CD4-positive, CD25-positive, alpha-beta regulatory T cell (primary cell): ENCODE measurements around the gene THAP9. TPM values are rescaled to one million over a fixed set of nuclear protein-coding genes. Genes with fewer than 3 reads are reported as not detected.
A peak's percentile ranks its signal among the peaks of the same experiment; 100 is the strongest.
"Not testable (repeated sequence)": the region's sequence is repeated elsewhere in the genome, so short reads cannot be mapped to it uniquely, and the experiment has no call there.

ENCODE experiments used
- ATAC-seq, 2 donors: fragments of 150-1000 bp; cut with Tn5 transposase; one replicate each; pipeline ENCODE4 v1.10.0; 2021; ENCODE audit warnings: low read depth in 2 of 2, moderate number of reproducible peaks in 2 of 2, moderate library complexity in 1 of 2
- DNase-seq, 3 donors: peaks; one replicate each; pipeline versions ENCODE4 v3.0.0 to v3.0.0-alpha.2; 2012 to 2022; ENCODE audit warnings: mixed read lengths in 1 of 3
- H3K27ac ChIP-seq: one replicate; pipeline ENCODE4 v1.7.0; 2013; ENCODE audit warnings: mild to moderate bottlenecking, low read length; ENCODE audit not compliant: insufficient read depth, poor library complexity, severe bottlenecking
- H3K27me3 ChIP-seq: one replicate; pipeline ENCODE4 v1.7.0; 2013; ENCODE audit warnings: low read length; ENCODE audit not compliant: control insufficient read depth, insufficient read depth
- H3K36me3 ChIP-seq: one replicate; pipeline ENCODE4 v1.7.0; 2013; ENCODE audit warnings: mild to moderate bottlenecking, low read length, moderate library complexity; ENCODE audit not compliant: control insufficient read depth, insufficient read depth
- H3K4me1 ChIP-seq: 2 replicates; pipeline ENCODE4 v1.7.0; 2013; ENCODE audit warnings: mild to moderate bottlenecking, low read length; ENCODE audit not compliant: insufficient read depth, control insufficient read depth, poor library complexity, severe bottlenecking
- H3K4me3 ChIP-seq: one replicate; pipeline ENCODE4 v1.7.0; 2013; ENCODE audit warnings: low read depth, mild to moderate bottlenecking, low read length, moderate library complexity
- H3K9me3 ChIP-seq, 2 experiments: 1 replicate in 1 of 2; 2 replicates in 1 of 2; pipeline ENCODE4 v1.7.0; 2013; ENCODE audit warnings: low read length in 2 of 2, mild to moderate bottlenecking in 1 of 2, moderate library complexity in 1 of 2; ENCODE audit not compliant: control insufficient read depth in 2 of 2
- H3K27ac Mint-ChIP-seq, 3 donors: one replicate each; pipeline ENCODE4 v1.8.0; 2020 to 2022; ENCODE audit warnings: mild to moderate bottlenecking in 3 of 3, mixed read lengths in 3 of 3, moderate library complexity in 2 of 3
- H3K27me3 Mint-ChIP-seq: one replicate; pipeline ENCODE4 v1.8.0; 2022; ENCODE audit warnings: mild to moderate bottlenecking, mixed read lengths
- H3K36me3 Mint-ChIP-seq: one replicate; pipeline ENCODE4 v1.8.0; 2020; ENCODE audit warnings: mixed read lengths
- H3K4me1 Mint-ChIP-seq, 4 donors: one replicate each; pipeline ENCODE4 v1.8.0; 2020 to 2022; ENCODE audit warnings: mixed read lengths in 4 of 4, mild to moderate bottlenecking in 1 of 4
- H3K4me3 Mint-ChIP-seq, 4 donors: one replicate each; pipeline ENCODE4 v1.8.0; 2020 to 2022; ENCODE audit warnings: mild to moderate bottlenecking in 4 of 4, mixed read lengths in 4 of 4, moderate library complexity in 3 of 4
- H3K9me3 Mint-ChIP-seq, 7 donors: one replicate each; pipeline ENCODE4 v1.8.0; 2020 to 2022; ENCODE audit warnings: mixed read lengths in 7 of 7, mild to moderate bottlenecking in 3 of 7, moderate library complexity in 2 of 7
- polyA plus RNA-seq, 4 donors: library from polyadenylated mRNA; unstranded; fragments of 300-500 nt; fragmentation: Illumina TruSeq; gene quantifications; one replicate each; pipeline ENCODE4 v1.2.3, GENCODE V29; 2021
- total RNA-seq: library from RNA; stranded (reverse); gene quantifications from one replicate; pipeline ENCODE4 v1.2.3, GENCODE V29; 2022

The THAP9 gene
- total and polyA plus RNA-seq, 5 donors from 2014 or later: 0.37 to 2.3 (median 1.7) TPM

- H3K27ac Mint-ChIP-seq: peak overlapping the region; percentile 41 to 86 (median 43)
- no peaks in the 10 kb centered on the region for H3K9me3 ChIP-seq
- peaks cover 16 to 29% (median 19%) of the 10 kb centered on the region in 4 donors for H3K4me1 Mint-ChIP-seq
- H3K4me1 ChIP-seq: peaks cover 27% of the 10 kb centered on the region
- no peaks in the 10 kb centered on the region for H3K27me3 ChIP-seq
- no peak overlapping the region for H3K4me3 ChIP-seq
- ATAC-seq: no peak
- H3K27ac ChIP-seq: no peak overlapping the region
- peaks cover 61% of the 10 kb centered on the region for H3K36me3 ChIP-seq
- H3K4me3 Mint-ChIP-seq: peak overlapping the region in 1 of 4 donors; percentile 1
- peaks cover 0 to 1% (median 0%) of the 10 kb centered on the region in 7 donors for H3K9me3 Mint-ChIP-seq
- H3K27me3 Mint-ChIP-seq: no peaks in the 10 kb centered on the region
- H3K36me3 Mint-ChIP-seq: peaks cover 40% of the 10 kb centered on the region
- peak in 1 of 3 donors; percentile 37 for DNase-seq
Observed at GRCh38 chr4:82864336-82864979, 36.1 kb upstream of the THAP9 start.

DNA sequence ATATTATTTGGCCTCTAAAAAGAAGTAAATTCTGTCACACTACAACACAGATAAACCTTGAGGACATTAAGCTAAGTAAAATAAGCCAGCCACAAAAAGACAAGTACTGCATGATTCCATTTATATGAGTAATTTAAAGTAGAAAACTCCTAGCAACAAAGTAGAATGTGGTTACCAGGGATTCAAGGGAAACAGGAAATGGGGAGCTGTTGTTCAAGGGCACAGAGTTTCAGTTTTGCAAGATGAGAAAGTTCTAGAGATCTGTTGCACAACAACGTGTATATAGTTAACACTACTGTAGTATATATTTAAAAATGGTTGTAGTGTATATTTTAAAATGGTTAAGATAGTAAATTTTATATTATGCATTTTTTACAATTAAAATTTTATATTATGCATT, 34.9 kb upstream of the THAP9 start:
- Histone ChIP-seq H3K9me3 (no peaks in the 10 kb centered on the region), H3K4me1 (peaks cover 27% of the 10 kb centered on the region), H3K27ac (peak overlapping the region; percentile 65), H3K27me3 (no peaks in the 10 kb centered on the region), H3K4me3 (peak overlapping the region; percentile 55), H3K36me3 (peaks cover 71% of the 10 kb centered on the region)
- DNase-seq (peak in 2 of 3 donors; percentile 29 to 84), ATAC-seq (peak; percentile 62 to 73)
- Mint-ChIP-seq H3K36me3 (peaks cover 49% of the 10 kb centered on the region), H3K4me3 (peak overlapping the region; percentile 11 to 57 (median 29)), H3K9me3 (peaks cover 0 to 1% (median 0%) of the 10 kb centered on the region in 7 donors), H3K4me1 (peaks cover 16 to 29% (median 21%) of the 10 kb centered on the region in 4 donors), H3K27me3 (no peaks in the 10 kb centered on the region), H3K27ac (peak overlapping the region; percentile 82 to 98 (median 86))

GRCh38 chr4:82866033-82866432, 34.5 kb upstream of the THAP9 start:
- Histone ChIP-seq H3K27ac (peak overlapping the region; percentile 65), H3K4me3 (peak overlapping the region; percentile 55), H3K4me1 (peaks cover 27% of the 10 kb centered on the region), H3K36me3 (peaks cover 71% of the 10 kb centered on the region)
- Mint-ChIP-seq H3K4me1 (peaks cover 16 to 29% (median 21%) of the 10 kb centered on the region in 4 donors), H3K36me3 (peaks cover 54% of the 10 kb centered on the region), H3K27ac (peak overlapping the region; percentile 82 to 98 (median 86)), H3K4me3 (peak overlapping the region in 2 of 4 donors; percentile 21 to 36)
- not testable (repeated sequence) for H3K9me3 ChIP-seq, DNase-seq, ATAC-seq, H3K27me3 ChIP-seq, H3K9me3 Mint-ChIP-seq, H3K27me3 Mint-ChIP-seq

DNA sequence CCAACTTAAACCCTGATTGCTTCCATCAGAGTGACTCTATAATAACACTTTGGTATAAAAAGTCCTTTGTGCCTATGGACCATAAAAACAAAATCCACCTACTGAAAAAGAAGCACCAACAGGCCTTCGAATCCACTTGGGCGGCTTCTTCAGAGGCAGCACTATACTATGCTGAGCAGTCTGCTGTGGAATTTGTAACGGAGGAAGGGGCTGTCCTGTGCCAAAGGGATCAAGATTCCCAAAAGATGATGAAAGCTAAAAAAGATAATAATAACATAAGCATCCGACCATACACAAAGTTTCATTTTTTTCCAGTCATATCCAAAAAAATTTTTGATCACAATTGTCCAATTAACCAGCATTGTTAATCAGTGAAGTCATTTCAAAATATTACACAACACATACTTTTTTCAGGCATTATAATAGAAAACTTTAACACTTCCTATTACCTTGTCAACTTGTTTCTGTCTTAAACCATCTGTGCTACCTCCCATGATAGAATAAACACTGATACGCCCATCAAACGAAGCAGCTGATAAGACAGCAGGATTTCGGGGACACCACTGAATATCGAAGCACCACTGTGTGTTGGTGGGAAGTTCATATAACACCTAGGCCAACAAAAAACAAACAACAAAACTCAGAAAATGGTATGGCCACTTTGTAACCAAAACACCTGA, 33.7 kb upstream of the THAP9 start:
- H3K27me3 Mint-ChIP-seq: no peaks in the 10 kb centered on the region
- peak overlapping the region; percentile 65 for H3K27ac ChIP-seq
- peaks cover 0 to 1% (median 0%) of the 10 kb centered on the region in 7 donors for H3K9me3 Mint-ChIP-seq

GRCh38 chr4:82868572-82868971, 32.0 kb upstream of the THAP9 start:
- peaks cover 27% of the 10 kb centered on the region for H3K4me1 ChIP-seq
- Mint-ChIP-seq H3K27ac (no peak overlapping the region), H3K4me1 (peaks cover 14 to 29% (median 22%) of the 10 kb centered on the region in 4 donors), H3K27me3 (no peaks in the 10 kb centered on the region), H3K4me3 (no peak overlapping the region), H3K9me3 (peaks cover 0 to 1% (median 0%) of the 10 kb centered on the region in 7 donors), H3K36me3 (peaks cover 43% of the 10 kb centered on the region)
- H3K27ac ChIP-seq: no peak overlapping the region
- H3K9me3 ChIP-seq: no peaks in the 10 kb centered on the region
- DNase-seq: no peak
- peaks cover 72% of the 10 kb centered on the region for H3K36me3 ChIP-seq
- H3K27me3 ChIP-seq: no peaks in the 10 kb centered on the region
- H3K4me3 ChIP-seq: no peak overlapping the region
- no peak for ATAC-seq

More for the DNA sequence above, 33.7 kb upstream of the THAP9 start:
- DNase-seq (no peak), ATAC-seq (no peak)
- Mint-ChIP-seq H3K27ac (peak overlapping the region; percentile 79 to 86 (median 84)), H3K4me1 (peaks cover 14 to 29% (median 21%) of the 10 kb centered on the region in 4 donors), H3K36me3 (peaks cover 49% of the 10 kb centered on the region), H3K4me3 (peak overlapping the region in 1 of 4 donors; percentile 15)
- no peaks in the 10 kb centered on the region for H3K27me3 ChIP-seq
- H3K36me3 ChIP-seq: peaks cover 71% of the 10 kb centered on the region
- no peak overlapping the region for H3K4me3 ChIP-seq
- peaks cover 27% of the 10 kb centered on the region for H3K4me1 ChIP-seq
- no peaks in the 10 kb centered on the region for H3K9me3 ChIP-seq

DNA sequence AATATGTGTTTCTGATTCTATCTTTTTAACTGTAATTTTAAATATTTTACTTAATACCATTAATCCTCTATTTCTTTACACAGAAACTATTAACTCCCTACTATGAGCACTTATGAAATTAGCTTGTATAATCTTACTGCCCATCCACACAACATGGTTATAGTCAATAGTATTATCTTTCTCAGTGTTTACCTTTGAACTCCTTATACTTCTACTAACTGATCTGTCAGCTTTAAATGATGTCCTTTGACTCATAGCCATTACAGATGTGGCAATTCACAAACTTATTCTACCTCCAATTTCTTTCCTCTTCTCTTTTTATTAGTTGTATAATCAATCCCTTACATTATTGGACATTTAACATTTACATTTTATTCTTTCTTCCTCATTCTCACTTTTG, 15.1 kb upstream of the THAP9 start:
- Histone ChIP-seq H3K27me3 (no peaks in the 10 kb centered on the region), H3K4me1 (peaks cover 21% of the 10 kb centered on the region), H3K4me3 (no peak overlapping the region), H3K9me3 (no peaks in the 10 kb centered on the region), H3K27ac (no peak overlapping the region), H3K36me3 (peaks cover 6% of the 10 kb centered on the region)
- ATAC-seq (no peak), DNase-seq (no peak)
- H3K27me3 Mint-ChIP-seq: peaks cover 2% of the 10 kb centered on the region
- H3K9me3 Mint-ChIP-seq: no peaks in the 10 kb centered on the region
- H3K36me3 Mint-ChIP-seq: peaks cover 14% of the 10 kb centered on the region
- peaks cover 44 to 71% (median 48%) of the 10 kb centered on the region in 4 donors for H3K4me1 Mint-ChIP-seq
- H3K27ac Mint-ChIP-seq: peak overlapping the region in 1 of 3 donors; percentile 49
- peak overlapping the region in 1 of 4 donors; percentile 26 for H3K4me3 Mint-ChIP-seq

GRCh38 chr4:82886147-82886942, 14.2 kb upstream of the THAP9 start:
- Mint-ChIP-seq H3K36me3 (peaks cover 10% of the 10 kb centered on the region), H3K4me1 (peaks cover 44 to 69% (median 44%) of the 10 kb centered on the region in 4 donors), H3K4me3 (peak overlapping the region in 1 of 4 donors; percentile 10), H3K27me3 (peaks cover 4% of the 10 kb centered on the region), H3K9me3 (no peaks in the 10 kb centered on the region), H3K27ac (peak overlapping the region in 1 of 3 donors; percentile 49)
- H3K27me3 ChIP-seq: no peaks in the 10 kb centered on the region
- H3K9me3 ChIP-seq: no peaks in the 10 kb centered on the region
- H3K27ac ChIP-seq: no peak overlapping the region
- peaks cover 23% of the 10 kb centered on the region for H3K4me1 ChIP-seq
- H3K4me3 ChIP-seq: no peak overlapping the region
- no peak for ATAC-seq
- DNase-seq: no peak
- peaks cover 3% of the 10 kb centered on the region for H3K36me3 ChIP-seq
